Activated CD4-positive, CD25-positive, alpha-beta regulatory T cell treated with anti-CD3 and anti-CD28 coated beads, Interleukin-2, amount 50 U/mL, for 24 hours (primary cell): ENCODE measurements around the gene ARHGAP30.
A peak's percentile ranks its signal among the peaks of the same experiment; 100 is the strongest.

Source experiments
- ATAC-seq, 2 donors: fragments of 150-1000 bp; cut with Tn5 transposase; one replicate each; pipeline ENCODE4 v1.10.0; 2021; ENCODE audit warnings: mild to moderate bottlenecking in 1 of 2, moderate library complexity in 1 of 2

The ARHGAP30 gene

GRCh38 chr1:161008869-161009510 lies 60.7 kb downstream of the ARHGAP30 start:
- ATAC-seq, result no peak

GRCh38 chr1:161007369-161007768 lies 62.3 kb downstream of the ARHGAP30 start:
- ATAC-seq, result no peak

GRCh38 chr1:161006563-161006962 lies 63.1 kb downstream of the ARHGAP30 start:
- no peak for ATAC-seq

GRCh38 chr1:161001525-161001924 lies 68.2 kb downstream of the ARHGAP30 start:
- no peak for ATAC-seq

- no peak for ATAC-seq
Observed at GRCh38 chr1:161000736-161001480, 68.8 kb downstream of the ARHGAP30 start.

- no peak for ATAC-seq
Observed at GRCh38 chr1:160999376-160999775, 70.3 kb downstream of the ARHGAP30 start.

GRCh38 chr1:160997323-160998038 lies 72.2 kb downstream of the ARHGAP30 start:
- ATAC-seq, result peak; percentile 65 to 80
